OCI-M1 (cell line): ENCODE data around the gene SPAST.
"Not testable (repeated sequence)": the region's sequence is repeated elsewhere in the genome, so short reads cannot be mapped to it uniquely, and the experiment has no call there.

Source experiments
- DNase-seq: peaks from one replicate; lab custom pipeline; 2025; lab: John Stamatoyannopoulos, UW

SPAST gene

GRCh38 chr2:32063310-32064020 lies at the start of gene SPAST:
TSS of gene SPAST (plus strand) at chr2:32063556. CDS start at chr2:32063832, 276 bp downstream.
- DNase-seq: peak; percentile 99

- not testable (repeated sequence) for DNase-seq
Observed at GRCh38 chr2:32018789-32019482, 44.4 kb upstream of the SPAST start.

- DNase-seq: not testable (repeated sequence)
Observed at GRCh38 chr2:32034198-32034887, 29.0 kb upstream of the SPAST start.

- DNase-seq: peak; percentile 96
Observed at GRCh38 chr2:32039447-32040219, 23.7 kb upstream of the SPAST start, which contains the start of gene DPY30. TSS of gene DPY30 (minus strand) at chr2:32039805. CDS start at chr2:32039456, 349 bp downstream.

GRCh38 chr2:32043561-32043960 lies 19.8 kb upstream of the SPAST start:
- no peak for DNase-seq

GRCh38 chr2:32051836-32052439 lies 11.4 kb upstream of the SPAST start:
- DNase-seq: no peak

GRCh38 chr2:32054583-32054982 lies 8.8 kb upstream of the SPAST start:
- DNase-seq: not testable (repeated sequence)

- peak; percentile 16 for DNase-seq
Observed at GRCh38 chr2:32058130-32058529, 5.2 kb upstream of the SPAST start.

GRCh38 chr2:32060266-32060665 lies 3.1 kb upstream of the SPAST start:
- DNase-seq: no peak

- no peak for DNase-seq
Observed at GRCh38 chr2:32061430-32061829, 1.9 kb upstream of the SPAST start.

- DNase-seq: peak; percentile 78
Observed at GRCh38 chr2:32061973-32062861, 1.1 kb upstream of the SPAST start.

GRCh38 chr2:32064021-32064601 lies 755 bp downstream of the SPAST start:
- peak; percentile 71 for DNase-seq

- no peak for DNase-seq
Observed at GRCh38 chr2:32064713-32065112, 1.4 kb downstream of the SPAST start.

- DNase-seq: no peak
Observed at GRCh38 chr2:32067549-32067948, 4.2 kb downstream of the SPAST start.

GRCh38 chr2:32074134-32074506 lies 10.8 kb downstream of the SPAST start:
- DNase-seq: no peak

GRCh38 chr2:32095671-32096070 lies 32.3 kb downstream of the SPAST start:
- DNase-seq: no peak

GRCh38 chr2:32108111-32108510 lies 44.8 kb downstream of the SPAST start:
- no peak for DNase-seq

GRCh38 chr2:32118055-32118454 lies 54.7 kb downstream of the SPAST start:
- no peak for DNase-seq

- no peak for DNase-seq
Observed at GRCh38 chr2:32119161-32119560, 55.8 kb downstream of the SPAST start.

GRCh38 chr2:32124660-32125059 lies 61.3 kb downstream of the SPAST start:
- no peak for DNase-seq
